GM19351 (cell line): ENCODE measurements around the gene DSE.

Source experiments
- ATAC-seq: cut with Tn5 transposase; IDR thresholded peaks from one replicate; pipeline ENCODE4 v1.9.1; 2021; ENCODE audit warnings: mild to moderate bottlenecking, moderate library complexity; ENCODE audit not compliant: unreplicated experiment

The DSE gene

GRCh38 chr6:116444575-116444974, 73.8 kb downstream of the DSE start:
- peak; percentile 17 for ATAC-seq

GRCh38 chr6:116445102-116445501, 74.4 kb downstream of the DSE start:
- no peak for ATAC-seq

GRCh38 chr6:116446399-116446798, 75.7 kb downstream of the DSE start:
- ATAC-seq, result no peak

DNA sequence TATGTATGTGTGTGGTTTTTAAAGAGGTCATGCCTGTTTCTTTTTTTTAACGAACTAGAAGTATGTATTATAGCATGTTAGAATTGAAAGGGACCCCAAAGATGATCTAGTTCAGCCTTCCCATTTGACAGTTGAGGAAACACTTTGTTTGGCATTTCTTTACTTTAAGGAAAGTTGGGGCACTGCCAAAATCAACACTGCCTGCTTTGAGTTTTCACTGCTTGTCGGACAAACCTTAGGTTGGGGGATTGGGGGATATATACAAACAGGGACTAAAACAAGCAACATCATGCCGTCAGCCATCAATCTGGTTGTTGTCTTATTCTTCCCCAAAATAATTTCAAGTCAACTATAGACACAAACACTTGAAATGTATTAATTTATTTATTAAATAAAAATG, 76.3 kb downstream of the DSE start:
- no peak for ATAC-seq

DNA sequence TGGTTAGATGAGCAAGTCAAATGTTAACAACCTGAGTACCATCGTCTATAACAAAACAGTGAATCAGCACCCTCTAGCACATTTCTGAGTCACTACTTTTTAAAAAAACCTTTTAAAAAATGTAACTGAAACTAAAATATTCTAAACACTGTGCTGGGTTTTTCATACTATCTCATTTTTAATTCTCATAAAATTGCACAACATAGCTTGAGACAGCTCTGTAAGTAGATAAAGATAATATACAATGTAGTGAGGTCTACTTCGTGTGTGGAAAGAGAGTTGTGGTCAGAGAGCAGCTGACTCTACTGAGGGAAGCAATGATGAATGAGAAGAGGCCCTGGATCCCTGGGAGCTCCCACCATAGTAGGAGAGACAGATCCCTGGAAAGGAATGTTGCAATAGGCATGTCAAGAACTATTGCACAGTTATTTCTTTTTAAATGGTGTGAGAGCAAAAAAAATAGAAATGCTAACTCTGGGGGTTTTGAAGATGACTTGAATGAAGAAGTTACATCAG, 76.8 kb downstream of the DSE start:
- ATAC-seq, result no peak

- no peak for ATAC-seq
Measured at GRCh38 chr6:116449565-116449964, 78.8 kb downstream of the DSE start.

- ATAC-seq, result no peak
Measured at GRCh38 chr6:116450185-116450710, 79.5 kb downstream of the DSE start.

- peak; percentile 90 for ATAC-seq
Measured at GRCh38 chr6:116450769-116451740, 80.3 kb downstream of the DSE start.

DNA sequence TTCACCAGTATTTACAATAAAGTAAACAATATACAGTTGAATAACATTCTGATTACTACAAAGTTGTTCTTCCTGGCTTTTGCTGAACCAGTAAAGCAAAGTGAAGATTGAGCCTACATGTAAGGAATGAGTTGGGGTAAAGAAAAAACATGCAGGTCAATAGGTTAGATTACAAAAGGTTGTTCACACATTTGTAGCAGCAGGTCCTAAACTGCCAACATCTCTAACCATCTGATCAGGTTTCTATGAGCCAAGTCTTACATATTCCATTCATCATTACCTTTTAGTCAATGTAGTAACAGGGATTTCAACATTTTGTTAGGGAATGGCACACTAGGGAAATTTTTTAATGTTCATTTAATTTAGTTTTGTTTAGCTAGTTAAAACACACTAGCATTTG, 81.2 kb downstream of the DSE start:
- ATAC-seq, result no peak

- ATAC-seq, result no peak
Measured at GRCh38 chr6:116452531-116452930, 81.8 kb downstream of the DSE start.

- no peak for ATAC-seq
Measured at GRCh38 chr6:116456106-116456505, 85.4 kb downstream of the DSE start.

DNA sequence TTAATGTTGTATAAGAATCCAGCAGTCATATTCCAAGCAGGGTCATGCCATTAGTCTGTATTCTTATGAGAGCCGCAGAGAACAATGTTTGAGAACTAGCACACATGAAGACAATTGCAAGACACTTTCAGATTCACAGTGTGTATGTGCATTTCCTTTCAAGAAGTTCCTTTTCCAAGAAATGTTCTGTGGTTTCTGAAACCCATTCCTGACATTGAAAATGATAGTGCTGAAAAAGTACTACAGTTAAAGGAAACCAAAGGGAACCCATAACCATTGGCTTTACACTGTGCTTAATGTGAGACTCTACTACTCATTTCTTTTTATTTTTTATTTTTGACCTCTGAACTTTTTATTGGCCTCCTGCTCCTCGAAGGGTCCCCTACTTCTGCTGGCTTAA, 86.2 kb downstream of the DSE start:
- no peak for ATAC-seq

GRCh38 chr6:116458264-116458663, 87.5 kb downstream of the DSE start:
- ATAC-seq, result no peak

GRCh38 chr6:116459927-116460326, 89.2 kb downstream of the DSE start:
- ATAC-seq, result no peak

GRCh38 chr6:116461331-116461931, 90.7 kb downstream of the DSE start, which contains the start of gene CALHM6:
Gene CALHM6 (plus strand): TSS chr6:116461375. CDS start chr6:116461930, 555 bp downstream.
- ATAC-seq, result no peak

- peak; percentile 80 for ATAC-seq
Measured at GRCh38 chr6:116461932-116462885, 91.5 kb downstream of the DSE start.

DNA sequence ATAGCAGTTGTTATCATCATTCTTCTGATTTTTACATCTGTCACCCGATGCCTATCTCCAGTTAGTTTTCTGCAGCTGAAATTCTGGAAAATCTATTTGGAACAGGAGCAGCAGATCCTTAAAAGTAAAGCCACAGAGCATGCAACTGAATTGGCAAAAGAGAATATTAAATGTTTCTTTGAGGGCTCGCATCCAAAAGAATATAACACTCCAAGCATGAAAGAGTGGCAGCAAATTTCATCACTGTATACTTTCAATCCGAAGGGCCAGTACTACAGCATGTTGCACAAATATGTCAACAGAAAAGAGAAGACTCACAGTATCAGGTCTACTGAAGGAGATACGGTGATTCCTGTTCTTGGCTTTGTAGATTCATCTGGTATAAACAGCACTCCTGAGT, 92.6 kb downstream of the DSE start:
- no peak for ATAC-seq

- ATAC-seq, result no peak
Measured at GRCh38 chr6:116465246-116465645, 94.5 kb downstream of the DSE start.

DNA sequence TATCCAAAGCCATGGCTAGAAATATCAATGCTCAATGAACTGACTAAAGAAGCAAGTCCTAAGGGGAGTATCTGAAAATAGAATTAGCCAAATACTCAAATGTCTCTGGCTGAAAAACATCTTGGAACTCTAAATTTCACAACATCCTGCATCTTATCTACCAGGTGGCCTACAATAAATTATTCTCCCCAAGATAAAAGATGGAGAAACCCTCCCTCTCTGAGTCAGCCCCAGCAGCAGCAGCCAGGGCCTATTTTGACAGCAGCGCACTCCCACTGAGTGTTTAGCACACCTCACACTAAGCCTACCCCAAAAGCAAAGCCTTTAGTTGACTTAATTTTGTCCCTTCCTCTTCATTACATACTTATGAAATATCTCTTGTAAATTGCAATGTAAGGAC, 96.3 kb downstream of the DSE start:
- ATAC-seq, result no peak

- no peak for ATAC-seq
Measured at GRCh38 chr6:116467514-116467913, 96.8 kb downstream of the DSE start.

- no peak for ATAC-seq
Measured at GRCh38 chr6:116468293-116468692, 97.5 kb downstream of the DSE start.
